Aorta (tissue), 5 donors: Measurements from ENCODE around the gene C10orf143. TPM values are rescaled to one million over a fixed set of nuclear protein-coding genes. Genes with fewer than 3 reads are reported as not detected.

ENCODE experiments used
- ATAC-seq: fragments of 200-7000 bp; cut with Tn5 transposase; one replicate; pipeline ENCODE4 v1.9.1; 2022; ENCODE audit warnings: moderate library complexity; ENCODE audit not compliant: low FRiP score
- DNase-seq, 2 donors: peaks; one replicate each; pipeline ENCODE4 v3.0.0-alpha.2; 2020
- H3K27ac ChIP-seq, 2 donors: one replicate each; pipeline ENCODE4 v1.5.1; 2013; ENCODE audit warnings: low read length in 2 of 2, mild to moderate bottlenecking in 2 of 2, moderate library complexity in 2 of 2, control low read depth in 1 of 2, inconsistent platforms in 1 of 2, low read depth in 1 of 2
- H3K27me3 ChIP-seq, 2 donors: one replicate each; pipeline ENCODE4 v1.6.1; 2013; ENCODE audit warnings: control low read depth in 1 of 2, low read length in 1 of 2, mild to moderate bottlenecking in 1 of 2, moderate library complexity in 1 of 2; ENCODE audit not compliant: insufficient read depth in 2 of 2, control insufficient read depth in 1 of 2
- H3K36me3 ChIP-seq, 2 donors: one replicate each; pipeline ENCODE4 v1.6.1; 2013; ENCODE audit warnings: control low read depth in 1 of 2, low read length in 1 of 2, mild to moderate bottlenecking in 1 of 2; ENCODE audit not compliant: insufficient read depth in 2 of 2, control insufficient read depth in 1 of 2
- H3K4me1 ChIP-seq, 2 donors: one replicate each; pipeline ENCODE4 v1.6.1; 2013; ENCODE audit warnings: low read length in 2 of 2, control low read depth in 1 of 2, mild to moderate bottlenecking in 1 of 2, moderate library complexity in 1 of 2; ENCODE audit not compliant: insufficient read depth in 2 of 2, control insufficient read depth in 1 of 2
- H3K4me3 ChIP-seq, 2 donors: one replicate each; pipeline ENCODE4 v1.5.1; 2013; ENCODE audit warnings: low read length in 2 of 2, control low read depth in 1 of 2, mild to moderate bottlenecking in 1 of 2
- H3K9me3 ChIP-seq: one replicate; pipeline ENCODE4 v1.6.1; 2013; ENCODE audit warnings: mild to moderate bottlenecking, low read length; ENCODE audit not compliant: control insufficient read depth
- WGBS, 2 donors: extraction: QIAGEN DNeasy Blood & Tissue Kit; methylation state at CpG; one replicate each; pipeline ENCODE4 v1.1.7; 2013; 5-methylcytosine and 5-hydroxymethylcytosine counted together
- intact Hi-C, 2 donors: fragments of 100-400 bp; cut with DNase I; formaldehyde crosslinking; loops; one replicate each; pipeline versions ENCODE4 v1.14.2 to v1.15.0; 2022
- polyA plus RNA-seq, 2 donors: library from polyadenylated mRNA; stranded (reverse); fragments of 200-250 nt; gene quantifications; one replicate each; pipeline ENCODE4 v1.2.3, GENCODE V29; 2013
- total RNA-seq, 2 donors: library from RNA; stranded (reverse); fragmentation: NEBNext Ultra II Directional; extraction: Animal tissue kit (Norgen Biotek cat#: 25700); gene quantifications; one replicate each; pipeline ENCODE4 v1.2.1, GENCODE V29; 2021
- donor health status: healthy with polysubstance abuse.
- donor health status: Bipolar disorder and iron deficiency.
- donor health status: DM: no; HTN: no; CAD: no.
- donor health status: DM: no; HTN: no; CAD: no.
- donor health status: DM: yes; HTN: yes; CAD: no.

C10orf143 gene
- total and polyA plus RNA-seq, 4 donors = 1.9 to 7.5 (median 5.0) TPM

- no peak overlapping the region for H3K27ac ChIP-seq
- no peaks in the 10 kb centered on the region for H3K27me3 ChIP-seq
- no peaks in the 10 kb centered on the region for H3K36me3 ChIP-seq
- DNase-seq (peak in 1 of 2 donors; percentile 60), ATAC-seq (no peak)
- no peak overlapping the region for H3K4me3 ChIP-seq
- WGBS, 2 donors = 77 to 79% methylated on average over 9 of the region's 9 CpGs
- no peaks in the 10 kb centered on the region for H3K9me3 ChIP-seq
- intact Hi-C loops = no loop called here
- H3K4me1 ChIP-seq = no peaks in the 10 kb centered on the region
These were observed 71.5 kb downstream of the C10orf143 start for GRCh38 chr10:130039141-130039540.

GRCh38 chr10:130038611-130039109 is 72.0 kb downstream of the C10orf143 start:
- Histone ChIP-seq H3K4me3 (no peak overlapping the region), H3K27ac (no peak overlapping the region), H3K4me1 (no peaks in the 10 kb centered on the region), H3K27me3 (no peaks in the 10 kb centered on the region), H3K9me3 (no peaks in the 10 kb centered on the region), H3K36me3 (no peaks in the 10 kb centered on the region)
- 84 to 87% methylated on average over 8 of the region's 8 CpGs for WGBS, 2 donors
- DNase-seq (peak in 1 of 2 donors; percentile 34), ATAC-seq (no peak)
- intact Hi-C loops = no loop called here

GRCh38 chr10:130038019-130038555 is 72.5 kb downstream of the C10orf143 start:
- ATAC-seq = no peak
- WGBS, 2 donors = 88 to 93% methylated on average over 8 of the region's 8 CpGs
- intact Hi-C loops = no loop called here

GRCh38 chr10:130037169-130037661 is 73.4 kb downstream of the C10orf143 start:
- no peaks in the 10 kb centered on the region for H3K9me3 ChIP-seq
- H3K36me3 ChIP-seq = no peaks in the 10 kb centered on the region
- H3K4me3 ChIP-seq = no peak overlapping the region
- no peaks in the 10 kb centered on the region for H3K27me3 ChIP-seq
- intact Hi-C loops = no loop called here
- DNase-seq = peak in 1 of 2 donors; percentile 66
- H3K27ac ChIP-seq = no peak overlapping the region
- WGBS, 2 donors = 82 to 85% methylated on average over 14 of the region's 14 CpGs
- no peak for ATAC-seq
- H3K4me1 ChIP-seq = no peaks in the 10 kb centered on the region

More at GRCh38 chr10:130038019-130038555, 72.5 kb downstream of the C10orf143 start:
- no peaks in the 10 kb centered on the region for H3K4me1 ChIP-seq
- no peak overlapping the region for H3K4me3 ChIP-seq
- peak in 1 of 2 donors; percentile 36 for DNase-seq
- H3K36me3 ChIP-seq = no peaks in the 10 kb centered on the region
- no peaks in the 10 kb centered on the region for H3K9me3 ChIP-seq
- no peaks in the 10 kb centered on the region for H3K27me3 ChIP-seq
- H3K27ac ChIP-seq = no peak overlapping the region

- peak in 1 of 2 donors; percentile 68 for DNase-seq
- intact Hi-C loops = no loop called here
These were observed 74.1 kb downstream of the C10orf143 start for GRCh38 chr10:130036296-130037065.

GRCh38 chr10:130029209-130029608 is 81.4 kb downstream of the C10orf143 start:
- WGBS, 2 donors = 86 to 88% methylated on average over 4 of the region's 4 CpGs
- intact Hi-C loops = no loop called here
- no peak overlapping the region for H3K27ac ChIP-seq

More at GRCh38 chr10:130036296-130037065, 74.1 kb downstream of the C10orf143 start:
- Histone ChIP-seq H3K36me3 (no peaks in the 10 kb centered on the region), H3K27me3 (no peaks in the 10 kb centered on the region), H3K4me1 (no peaks in the 10 kb centered on the region), H3K4me3 (no peak overlapping the region), H3K27ac (no peak overlapping the region), H3K9me3 (no peaks in the 10 kb centered on the region)
- ATAC-seq = no peak
- WGBS, 2 donors = 88 to 89% methylated on average over 13 of the region's 13 CpGs

GRCh38 chr10:130028465-130028819 is 82.2 kb downstream of the C10orf143 start:
- ATAC-seq (no peak), DNase-seq (peak in 1 of 2 donors; percentile 55)

More at GRCh38 chr10:130029209-130029608, 81.4 kb downstream of the C10orf143 start:
- H3K4me3 ChIP-seq = no peak overlapping the region
- H3K36me3 ChIP-seq = no peaks in the 10 kb centered on the region
- no peaks in the 10 kb centered on the region for H3K9me3 ChIP-seq
- no peaks in the 10 kb centered on the region for H3K4me1 ChIP-seq
- no peaks in the 10 kb centered on the region for H3K27me3 ChIP-seq
- ATAC-seq (no peak), DNase-seq (no peak)

DNA sequence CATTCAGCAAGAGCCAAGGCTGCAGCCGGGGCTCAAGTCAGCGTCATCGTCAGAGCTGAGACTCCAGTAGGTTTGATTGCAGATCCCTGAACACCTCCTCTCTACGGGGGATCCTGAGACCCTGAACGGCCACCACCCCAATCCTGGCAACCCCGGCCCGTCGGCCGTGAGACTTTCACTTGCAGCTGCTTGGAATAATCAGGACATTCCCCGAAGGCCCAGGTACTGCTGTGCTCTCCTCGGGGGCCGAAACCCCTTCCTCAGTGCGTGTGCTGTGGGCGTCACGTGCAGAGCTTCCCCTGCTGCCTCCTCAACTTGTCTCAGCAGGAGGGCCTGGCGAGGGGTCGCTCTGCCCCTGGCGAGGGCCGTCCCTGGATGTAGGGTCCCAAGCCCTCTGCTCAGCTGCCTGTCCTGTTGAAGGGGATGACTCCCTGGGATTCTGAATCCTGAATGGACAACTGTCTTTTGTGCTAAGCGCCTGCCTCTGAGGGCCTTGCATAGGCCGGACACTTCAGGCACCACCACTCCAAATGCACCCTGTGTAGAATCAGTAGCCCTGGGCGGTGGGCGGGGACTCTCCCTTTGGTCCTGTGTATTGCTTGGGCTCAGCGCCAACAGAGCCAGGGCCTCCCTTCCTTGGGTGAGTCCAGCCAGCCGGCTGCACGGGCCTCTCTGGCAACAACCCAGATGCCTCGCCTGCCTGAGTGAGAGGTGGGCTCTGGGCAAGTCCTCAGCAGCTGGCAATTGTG is 82.7 kb downstream of the C10orf143 start:
- intact Hi-C loops = no loop called here
- Histone ChIP-seq H3K9me3 (no peaks in the 10 kb centered on the region), H3K27me3 (no peaks in the 10 kb centered on the region), H3K36me3 (no peaks in the 10 kb centered on the region), H3K4me3 (no peak overlapping the region), H3K4me1 (no peaks in the 10 kb centered on the region), H3K27ac (no peak overlapping the region)
- ATAC-seq (no peak), DNase-seq (peak in 1 of 2 donors; percentile 74)
- 77 to 79% methylated on average over 27 of the region's 27 CpGs for WGBS, 2 donors

More at GRCh38 chr10:130028465-130028819, 82.2 kb downstream of the C10orf143 start:
- Histone ChIP-seq H3K4me3 (no peak overlapping the region), H3K9me3 (no peaks in the 10 kb centered on the region), H3K27ac (no peak overlapping the region), H3K4me1 (no peaks in the 10 kb centered on the region), H3K27me3 (no peaks in the 10 kb centered on the region), H3K36me3 (no peaks in the 10 kb centered on the region)
- intact Hi-C loops = no loop called here
- WGBS, 2 donors = 84 to 90% methylated on average over 4 of the region's 4 CpGs
